ENCODE measurements around the gene INSC. TPM values are rescaled to one million over a fixed set of nuclear protein-coding genes. Genes with fewer than 3 reads are reported as not detected.

The INSC gene
- total RNA-seq, 4 donors from 2014 or later = 1.3 to 11.4 (median 2.6) TPM

DNA sequence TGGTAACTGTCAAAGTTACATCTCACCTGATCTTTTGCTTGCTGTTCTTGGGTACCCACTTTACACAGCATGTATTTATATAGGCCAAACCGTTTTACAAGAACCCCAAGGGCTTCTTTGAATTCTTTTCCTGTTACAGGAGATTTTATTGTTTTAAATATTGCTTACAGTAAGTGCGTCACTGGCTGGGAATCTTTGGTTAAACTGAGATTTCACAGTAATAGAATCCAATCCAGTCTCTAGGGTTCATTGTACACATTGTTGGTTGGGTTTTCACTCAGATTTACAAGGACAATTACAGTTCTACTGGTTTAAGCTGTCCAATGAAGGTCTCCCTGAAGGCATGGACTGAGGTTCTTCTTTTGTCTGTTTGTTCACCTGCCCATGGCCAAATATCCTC, 171.7 kb downstream of the INSC start:
- Histone ChIP-seq H3K27ac (no peak overlapping the region), H3K36me3 (no peaks in the 10 kb centered on the region), H3K9me3 (no peaks in the 10 kb centered on the region), H3K4me1 (no peaks in the 10 kb centered on the region), H3K27me3 (peaks cover 13% of the 10 kb centered on the region), H3K4me3 (no peak overlapping the region)
- TF ChIP-seq EP300 (IDR thresholded peaks at IDR 0.05) = no peak
- TF ChIP-seq POLR2A (IDR thresholded peaks at IDR 0.05) = no peak
- TF ChIP-seq POLR2AphosphoS5 (IDR thresholded peaks at IDR 0.05) = no peak
- TF ChIP-seq, protein P1, sequence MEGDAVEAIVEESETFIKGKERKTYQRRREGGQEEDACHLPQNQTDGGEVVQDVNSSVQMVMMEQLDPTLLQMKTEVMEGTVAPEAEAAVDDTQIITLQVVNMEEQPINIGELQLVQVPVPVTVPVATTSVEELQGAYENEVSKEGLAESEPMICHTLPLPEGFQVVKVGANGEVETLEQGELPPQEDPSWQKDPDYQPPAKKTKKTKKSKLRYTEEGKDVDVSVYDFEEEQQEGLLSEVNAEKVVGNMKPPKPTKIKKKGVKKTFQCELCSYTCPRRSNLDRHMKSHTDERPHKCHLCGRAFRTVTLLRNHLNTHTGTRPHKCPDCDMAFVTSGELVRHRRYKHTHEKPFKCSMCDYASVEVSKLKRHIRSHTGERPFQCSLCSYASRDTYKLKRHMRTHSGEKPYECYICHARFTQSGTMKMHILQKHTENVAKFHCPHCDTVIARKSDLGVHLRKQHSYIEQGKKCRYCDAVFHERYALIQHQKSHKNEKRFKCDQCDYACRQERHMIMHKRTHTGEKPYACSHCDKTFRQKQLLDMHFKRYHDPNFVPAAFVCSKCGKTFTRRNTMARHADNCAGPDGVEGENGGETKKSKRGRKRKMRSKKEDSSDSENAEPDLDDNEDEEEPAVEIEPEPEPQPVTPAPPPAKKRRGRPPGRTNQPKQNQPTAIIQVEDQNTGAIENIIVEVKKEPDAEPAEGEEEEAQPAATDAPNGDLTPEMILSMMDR (IDR thresholded peaks at IDR 0.05) = no peak
- WGBS, 2 donors (ENCODE audit: low coverage in 1 of 2) = 60 to 80% methylated on average over 2 of the region's 2 CpGs
- no peak for ATAC-seq

DNA sequence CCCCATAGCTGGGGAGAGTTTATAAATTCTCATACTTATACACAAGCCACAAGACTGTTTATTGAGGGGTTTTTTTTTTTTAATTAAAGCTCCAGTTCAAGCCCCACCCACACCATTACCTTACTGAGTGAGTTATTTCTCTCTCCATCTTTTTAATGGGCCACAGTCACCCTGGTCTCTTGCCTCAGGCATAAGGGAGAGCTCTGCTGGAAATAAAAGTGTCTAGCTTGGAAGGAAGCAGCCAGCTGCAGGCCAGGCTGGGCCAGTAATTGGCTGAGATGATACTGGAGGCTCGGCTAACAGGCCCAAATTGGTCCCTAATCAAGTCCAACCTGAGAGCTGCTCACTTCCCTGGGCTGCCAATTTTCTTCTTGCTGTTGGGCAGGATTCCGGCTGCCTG, 174.1 kb downstream of the INSC start:
- no peak for TF ChIP-seq EP300 (IDR thresholded peaks at IDR 0.05)
- TF ChIP-seq POLR2A (IDR thresholded peaks at IDR 0.05) = no peak
- TF ChIP-seq, protein P1 (IDR thresholded peaks at IDR 0.05) = no peak
- no peak for TF ChIP-seq POLR2AphosphoS5 (IDR thresholded peaks at IDR 0.05)
- Histone ChIP-seq H3K27me3 (peaks cover 4% of the 10 kb centered on the region), H3K36me3 (no peaks in the 10 kb centered on the region), H3K9me3 (no peaks in the 10 kb centered on the region), H3K4me3 (no peak overlapping the region), H3K4me1 (no peaks in the 10 kb centered on the region), H3K27ac (no peak overlapping the region)
- WGBS, 2 donors (ENCODE audit: low coverage in 1 of 2) = 80% methylated on average over 1 of the region's 2 CpGs; no CpG with 5 or more reads in 1 of the 2 donors
- no peak for ATAC-seq

DNA sequence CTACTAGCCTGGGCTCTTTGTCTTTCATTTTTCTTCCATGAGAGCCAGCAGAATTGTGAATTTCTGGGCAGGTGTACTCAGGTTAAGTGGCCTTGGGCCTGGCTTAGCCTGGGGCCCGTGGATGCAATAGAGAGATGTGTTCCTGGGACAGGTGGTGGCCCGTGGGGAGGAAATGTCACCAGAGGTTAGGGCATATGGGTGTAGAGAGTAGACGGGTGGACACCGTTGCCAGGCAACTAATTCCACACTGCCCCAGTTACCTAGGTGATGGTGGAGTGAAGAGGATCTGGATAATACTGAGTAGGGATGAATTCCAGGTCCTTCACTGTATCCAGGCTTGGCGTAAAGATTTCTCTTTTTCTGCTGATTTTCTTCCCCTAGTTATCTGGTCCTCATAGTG, 175.0 kb downstream of the INSC start:
- WGBS, 2 donors (ENCODE audit: low coverage in 1 of 2) = 75 to 78% methylated on average over 5 of the region's 5 CpGs
- TF ChIP-seq, protein P1 (IDR thresholded peaks at IDR 0.05) = no peak
- no peak for TF ChIP-seq EP300 (IDR thresholded peaks at IDR 0.05)
- no peak for TF ChIP-seq POLR2A (IDR thresholded peaks at IDR 0.05)
- TF ChIP-seq POLR2AphosphoS5 (IDR thresholded peaks at IDR 0.05) = no peak
- no peak for ATAC-seq
- H3K27me3 ChIP-seq = peaks cover 4% of the 10 kb centered on the region
- H3K27ac ChIP-seq = no peak overlapping the region
- H3K36me3 ChIP-seq = no peaks in the 10 kb centered on the region
- no peaks in the 10 kb centered on the region for H3K9me3 ChIP-seq
- H3K4me1 ChIP-seq = no peaks in the 10 kb centered on the region
- no peak overlapping the region for H3K4me3 ChIP-seq

DNA sequence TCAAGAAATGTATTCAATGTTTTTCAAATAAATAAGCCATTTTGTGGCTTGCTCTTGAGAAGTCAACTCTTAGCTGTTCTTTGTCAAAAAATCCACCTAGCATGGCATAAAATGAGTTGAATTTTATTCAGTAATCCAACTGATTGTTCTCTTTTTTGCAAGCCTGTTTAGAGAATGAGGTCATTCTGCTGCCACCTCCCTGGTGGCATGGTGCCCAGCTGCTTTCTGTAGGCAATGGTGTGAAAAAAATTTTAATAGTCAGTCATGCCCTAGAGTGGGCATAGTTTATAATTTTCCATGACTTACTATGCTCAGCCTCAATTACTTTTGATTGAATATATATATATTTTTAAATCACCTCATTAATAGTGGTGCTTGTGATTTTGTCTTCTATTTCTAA, 177.2 kb downstream of the INSC start:
- Histone ChIP-seq H3K27me3 (peaks cover 9% of the 10 kb centered on the region), H3K27ac (no peak overlapping the region), H3K4me1 (no peaks in the 10 kb centered on the region), H3K36me3 (no peaks in the 10 kb centered on the region), H3K9me3 (no peaks in the 10 kb centered on the region), H3K4me3 (no peak overlapping the region)
- TF ChIP-seq EP300 (IDR thresholded peaks at IDR 0.05) = no peak
- TF ChIP-seq, protein P1 (IDR thresholded peaks at IDR 0.05) = no peak
- no peak for TF ChIP-seq POLR2AphosphoS5 (IDR thresholded peaks at IDR 0.05)
- no peak for TF ChIP-seq POLR2A (IDR thresholded peaks at IDR 0.05)
- no peak for ATAC-seq

DNA sequence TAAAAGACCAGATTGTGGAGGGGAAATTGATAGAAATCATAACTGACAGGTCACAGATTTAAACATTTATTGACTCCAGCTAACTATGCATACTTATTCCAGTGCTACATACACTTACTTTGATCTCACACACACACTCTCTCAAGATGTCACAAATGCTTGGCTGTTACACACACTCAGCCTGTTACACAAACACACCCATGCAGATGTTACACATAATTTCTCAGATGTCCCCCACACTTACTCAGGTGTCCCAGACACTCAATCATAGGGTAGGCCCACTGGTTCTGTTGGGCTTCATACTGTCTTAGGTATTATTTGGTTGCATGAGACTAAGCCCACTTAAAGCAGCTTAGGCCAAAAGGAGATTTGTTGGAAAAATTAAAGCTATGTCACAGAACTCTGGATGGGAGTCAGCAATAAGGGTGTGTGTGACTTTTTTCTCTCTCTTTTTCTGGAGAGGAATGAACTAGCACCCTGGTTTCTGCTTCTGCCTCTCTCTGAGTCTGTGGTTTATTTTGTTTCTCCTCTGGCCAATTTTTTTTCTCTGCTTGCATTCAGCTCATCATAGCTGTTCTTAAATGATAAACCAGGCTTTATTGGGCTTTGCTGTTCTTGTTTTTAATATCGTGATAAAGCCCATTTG, 179.4 kb downstream of the INSC start:
- Histone ChIP-seq H3K9me3 (no peaks in the 10 kb centered on the region), H3K27me3 (peaks cover 6% of the 10 kb centered on the region), H3K27ac (no peak overlapping the region), H3K4me1 (no peaks in the 10 kb centered on the region), H3K4me3 (no peak overlapping the region), H3K36me3 (no peaks in the 10 kb centered on the region)
- TF ChIP-seq EP300 (IDR thresholded peaks at IDR 0.05) = no peak
- TF ChIP-seq POLR2AphosphoS5 (IDR thresholded peaks at IDR 0.05) = no peak
- TF ChIP-seq, protein P1 (IDR thresholded peaks at IDR 0.05) = no peak
- no peak for TF ChIP-seq POLR2A (IDR thresholded peaks at IDR 0.05)
- ATAC-seq = no peak
- WGBS, 2 donors (ENCODE audit: low coverage in 1 of 2) = 58 to 100% methylated on average over 1 of the region's 1 CpG

All from gastroesophageal sphincter (tissue), 4 donors.